HG03196 (cell line): ENCODE measurements around the gene SESN3.
"Not testable (repeated sequence)": the region's sequence is repeated elsewhere in the genome, so short reads cannot be mapped to it uniquely, and the experiment has no call there.

ENCODE experiments used
- ATAC-seq: cut with Tn5 transposase; IDR thresholded peaks from one replicate; pipeline ENCODE4 v1.9.1; 2021; ENCODE audit not compliant: unreplicated experiment

The SESN3 gene

GRCh38 chr11:95231127-95231880 is at the start of gene SESN3:
TSS of gene SESN3 (minus strand) at chr11:95231202. CDS start at chr11:95230860, 342 bp downstream.
- ATAC-seq, result peak; percentile 96

- ATAC-seq, result no peak
These were observed 49.2 kb upstream of the SESN3 start for GRCh38 chr11:95279921-95280868.

- ATAC-seq, result no peak
These were observed 46.9 kb upstream of the SESN3 start for GRCh38 chr11:95277868-95278267.

GRCh38 chr11:95276139-95276538 is 45.1 kb upstream of the SESN3 start:
- ATAC-seq, result no peak

GRCh38 chr11:95273618-95274017 is 42.6 kb upstream of the SESN3 start:
- not testable (repeated sequence) for ATAC-seq

- no peak for ATAC-seq
These were observed 38.2 kb upstream of the SESN3 start for GRCh38 chr11:95269036-95269819.

- ATAC-seq, result no peak
These were observed 37.4 kb upstream of the SESN3 start for GRCh38 chr11:95268391-95268790.

GRCh38 chr11:95267601-95268213 is 36.7 kb upstream of the SESN3 start:
- no peak for ATAC-seq

- ATAC-seq, result no peak
These were observed 35.9 kb upstream of the SESN3 start for GRCh38 chr11:95266751-95267374.

GRCh38 chr11:95264881-95265280 is 33.9 kb upstream of the SESN3 start:
- ATAC-seq, result no peak

- ATAC-seq, result no peak
These were observed 32.2 kb upstream of the SESN3 start for GRCh38 chr11:95262994-95263765.

GRCh38 chr11:95257456-95257971 is 26.5 kb upstream of the SESN3 start:
- ATAC-seq, result no peak

GRCh38 chr11:95256321-95256779 is 25.3 kb upstream of the SESN3 start:
- no peak for ATAC-seq

- ATAC-seq, result no peak
These were observed 24.5 kb upstream of the SESN3 start for GRCh38 chr11:95255251-95256145.

GRCh38 chr11:95254716-95255115 is 23.7 kb upstream of the SESN3 start:
- ATAC-seq, result peak; percentile 2

- peak; percentile 98 for ATAC-seq
These were observed 23.2 kb upstream of the SESN3 start for GRCh38 chr11:95254131-95254704.

- ATAC-seq, result no peak
These were observed 22.1 kb upstream of the SESN3 start for GRCh38 chr11:95253141-95253540.

- ATAC-seq, result no peak
These were observed 21.6 kb upstream of the SESN3 start for GRCh38 chr11:95252586-95252985.
